Activated CD4-positive, CD25-positive, alpha-beta regulatory T cell treated with anti-CD3 and anti-CD28 coated beads, Interleukin-2, amount 50 U/mL, for 24 hours (primary cell): ENCODE measurements around the gene CNOT11.
A peak's percentile ranks its signal among the peaks of the same experiment; 100 is the strongest.
"Not testable (repeated sequence)": the region's sequence is repeated elsewhere in the genome, so short reads cannot be mapped to it uniquely, and the experiment has no call there.

ENCODE experiments used
- ATAC-seq, 2 donors: fragments of 150-1000 bp; cut with Tn5 transposase; one replicate each; pipeline ENCODE4 v1.10.0; 2021; ENCODE audit warnings: mild to moderate bottlenecking in 1 of 2, moderate library complexity in 1 of 2

CNOT11 gene

GRCh38 chr2:101252408-101253012, at the start of gene CNOT11:
Gene CNOT11 (plus strand): TSS chr2:101252886. CDS start chr2:101252965, 79 bp downstream.
- peak; percentile 84 to 89 for ATAC-seq

GRCh38 chr2:101204400-101205115, 48.1 kb upstream of the CNOT11 start:
- ATAC-seq: no peak

GRCh38 chr2:101205521-101206479, 46.9 kb upstream of the CNOT11 start:
- peak; percentile 78 to 79 for ATAC-seq

GRCh38 chr2:101208830-101209229, 43.9 kb upstream of the CNOT11 start:
- ATAC-seq: no peak

- no peak for ATAC-seq
Observed at GRCh38 chr2:101219246-101219645, 33.4 kb upstream of the CNOT11 start.

GRCh38 chr2:101220091-101220490, 32.6 kb upstream of the CNOT11 start:
- ATAC-seq: not testable (repeated sequence)

GRCh38 chr2:101223814-101224231, 28.9 kb upstream of the CNOT11 start:
- ATAC-seq: peak; percentile 96 to 97

GRCh38 chr2:101230541-101231001, 22.1 kb upstream of the CNOT11 start:
- no peak for ATAC-seq

GRCh38 chr2:101231240-101231639, 21.4 kb upstream of the CNOT11 start:
- no peak for ATAC-seq

GRCh38 chr2:101231937-101232730, 20.6 kb upstream of the CNOT11 start:
- no peak for ATAC-seq

GRCh38 chr2:101232770-101233169, 19.9 kb upstream of the CNOT11 start:
- ATAC-seq: no peak

GRCh38 chr2:101234169-101234938, 18.3 kb upstream of the CNOT11 start:
- no peak for ATAC-seq

- not testable (repeated sequence) for ATAC-seq
Observed at GRCh38 chr2:101235956-101236355, 16.7 kb upstream of the CNOT11 start.

GRCh38 chr2:101237944-101238343, 14.7 kb upstream of the CNOT11 start:
- ATAC-seq: not testable (repeated sequence)

GRCh38 chr2:101238930-101239759, 13.5 kb upstream of the CNOT11 start:
- ATAC-seq: no peak

- not testable (repeated sequence) for ATAC-seq
Observed at GRCh38 chr2:101239760-101240118, 12.9 kb upstream of the CNOT11 start.

- ATAC-seq: not testable (repeated sequence)
Observed at GRCh38 chr2:101240694-101241093, 12.0 kb upstream of the CNOT11 start.

- ATAC-seq: no peak
Observed at GRCh38 chr2:101241158-101241557, 11.5 kb upstream of the CNOT11 start.

- not testable (repeated sequence) for ATAC-seq
Observed at GRCh38 chr2:101244373-101244772, 8.3 kb upstream of the CNOT11 start.

GRCh38 chr2:101244899-101245298, 7.8 kb upstream of the CNOT11 start:
- not testable (repeated sequence) for ATAC-seq
